K562 treated with DMSO at 1 percent for 24 hours (cell line): ENCODE data around the gene IQCE. TPM values are rescaled to one million over a fixed set of nuclear protein-coding genes. Genes with fewer than 3 reads are reported as not detected.

ENCODE experiments used
- total RNA-seq: library from RNA; unstranded; fragments of 300-600 nt; gene quantifications from 2 replicates; pipeline ENCODE4 v1.2.3, GENCODE V29; 2022; ENCODE audit warnings: low read depth; ENCODE audit not compliant: insufficient read depth

IQCE gene
- total RNA-seq = 8.7 and 11.5 TPM in 2 replicates

DNA sequence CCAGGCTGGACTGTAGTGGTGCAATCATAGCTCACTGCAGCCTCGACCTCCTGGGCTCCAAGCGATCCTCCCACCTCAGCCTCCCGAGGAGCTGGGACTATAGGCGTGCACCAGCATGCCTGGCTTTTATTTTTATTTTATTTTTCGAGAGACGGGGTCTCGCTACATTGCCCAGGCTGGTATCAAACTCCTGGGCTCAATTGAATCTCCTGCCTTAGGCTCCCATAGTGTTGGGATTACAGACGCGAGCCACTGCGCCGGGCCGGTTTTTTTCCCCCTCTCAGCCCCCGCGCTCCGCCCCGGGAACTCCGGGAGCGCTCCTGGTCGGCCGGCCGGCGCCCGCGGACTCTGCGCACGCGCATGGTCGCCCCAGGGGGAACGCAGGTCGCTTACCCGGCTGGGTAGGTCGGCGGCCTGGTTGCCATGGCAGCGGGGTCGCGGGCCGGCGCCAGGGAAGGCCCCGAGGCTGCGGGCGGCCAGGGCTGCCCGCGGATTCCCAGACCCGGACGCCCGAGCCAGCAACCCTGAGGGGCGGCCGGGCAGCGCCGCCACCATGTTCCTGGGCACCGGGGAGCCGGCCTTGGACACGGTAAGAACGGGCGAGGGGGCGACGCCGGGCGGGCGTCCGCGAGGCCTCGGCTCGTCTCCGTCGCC, at the start of gene IQCE:
TSS of gene IQCE (plus strand) at position 351 of the 654 bp plus-strand sequence. CDS start at position 554, 203 bp downstream.

DNA sequence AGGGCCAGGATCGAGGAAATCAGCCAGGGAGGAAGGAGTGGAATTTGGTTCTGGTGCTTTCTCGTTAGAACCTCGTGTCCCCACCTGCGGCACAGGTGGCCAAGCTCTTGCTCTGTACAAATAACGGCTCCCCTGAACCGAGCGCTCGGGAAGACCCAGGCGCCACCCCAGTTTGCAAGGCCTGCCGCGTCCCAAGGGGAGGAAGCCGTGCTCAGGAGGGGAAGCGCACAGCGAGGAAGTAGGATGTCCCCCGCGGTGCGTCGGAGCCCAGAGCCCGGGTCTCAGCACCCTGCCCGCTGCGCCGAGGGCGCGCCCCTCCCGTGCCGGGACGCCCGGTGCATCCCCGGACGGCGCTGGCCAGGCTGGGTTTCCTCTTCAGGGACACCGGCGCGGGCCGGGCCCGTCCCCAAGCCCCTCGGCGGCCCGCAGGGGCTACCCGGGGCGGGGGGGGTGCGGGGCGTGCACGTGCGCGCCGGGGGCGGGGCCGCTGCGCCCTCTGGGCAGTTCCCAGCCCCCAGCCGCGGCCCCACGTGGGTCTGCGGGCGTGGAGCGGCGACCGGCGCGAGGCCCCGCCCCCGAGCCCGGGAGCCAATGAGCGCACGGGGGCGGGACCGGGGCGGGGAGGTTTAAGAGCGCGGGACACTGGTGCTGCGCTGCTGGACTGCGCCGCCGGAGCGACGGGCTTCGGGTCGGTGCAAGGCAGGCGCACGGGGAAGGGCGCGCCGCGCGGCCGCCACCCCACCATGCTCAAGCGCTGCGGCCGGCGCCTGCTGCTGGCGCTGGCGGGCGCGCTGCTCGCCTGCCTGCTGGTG, 39.5 kb upstream of the IQCE start, which contains the start of gene LFNG:
TSS of gene LFNG (plus strand) at position 656 of the 812 bp plus-strand sequence. CDS start at position 744, 88 bp downstream.

DNA sequence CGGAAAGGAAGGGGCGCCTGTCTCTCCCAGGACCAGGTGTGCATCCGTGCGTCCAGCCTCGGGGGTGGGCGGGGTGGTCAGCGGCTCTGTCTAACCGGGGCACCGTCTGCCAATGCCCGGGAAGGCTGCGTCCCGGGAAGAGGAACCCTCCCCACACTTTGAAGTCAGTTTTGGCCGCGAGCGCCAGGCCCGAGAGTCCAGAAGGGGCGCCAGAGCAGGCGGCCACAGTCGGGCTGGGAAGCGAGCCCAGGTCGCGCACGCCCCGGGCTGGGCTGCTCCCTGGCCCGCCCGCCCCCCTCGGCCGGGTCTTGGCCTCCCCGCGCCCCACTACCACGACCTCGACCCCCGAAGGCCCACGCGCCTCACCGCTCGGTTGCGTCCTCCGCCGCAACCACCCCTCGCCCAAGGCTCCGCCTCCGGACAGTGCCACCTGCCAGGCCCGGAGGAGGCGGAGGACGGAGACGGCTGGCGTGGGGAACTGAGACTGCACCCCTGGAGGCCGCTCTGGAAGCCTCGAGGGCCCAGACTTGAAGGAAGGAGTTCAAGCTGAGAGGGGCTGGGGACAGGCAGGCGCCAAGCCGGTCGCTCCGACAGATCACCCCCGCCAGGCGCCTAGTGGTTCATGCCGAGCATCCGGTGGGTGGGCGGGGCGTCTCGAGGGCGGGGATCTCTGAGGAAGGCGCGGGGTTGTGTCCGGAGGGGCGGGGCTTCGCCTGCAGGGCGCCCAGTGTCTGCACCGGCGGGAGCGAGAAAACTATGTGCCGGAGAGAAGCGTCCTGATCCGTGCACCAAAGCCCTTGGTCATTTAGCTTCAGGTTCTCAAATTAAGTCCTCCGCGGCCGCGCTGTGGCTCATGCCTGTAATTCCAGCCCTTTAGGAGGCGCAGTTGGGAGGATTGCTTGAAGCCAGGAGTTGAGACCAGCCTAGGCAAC, 3.4 kb upstream of the IQCE start, which contains the start of gene BRAT1:
TSS of gene BRAT1 (minus strand) at position 404 of the 932 bp plus-strand sequence. CDS start 1,093 bp downstream, outside the sequence.

GRCh38 chr7:2631946-2632732, 73.4 kb downstream of the IQCE start, which contains the start of gene TTYH3:
Gene TTYH3, plus strand, starts transcription at chr7:2631986. Its CDS starts 170 bp downstream, at chr7:2632156.

Other genes starting within 250 kb of the IQCE start
- 22.9 and 23.1 TPM in 2 replicates for gene SNX8, start 244.5 kb upstream of the IQCE start, total RNA-seq
- 184 and 189 TPM in 2 replicates for gene EIF3B, start 204.2 kb upstream of the IQCE start, total RNA-seq
- gene CHST12, start 155.4 kb upstream of the IQCE start, total RNA-seq = 58.3 and 62.6 TPM in 2 replicates
- not detected in 2 replicates for gene GRIFIN, start 82.6 kb upstream of the IQCE start, total RNA-seq
- 0.76 and 0.83 TPM in 2 replicates for gene LFNG, start 39.2 kb upstream of the IQCE start, total RNA-seq
- 64.4 and 76.4 TPM in 2 replicates for gene BRAT1, start 3.5 kb upstream of the IQCE start, total RNA-seq
- 11.2 TPM in 2 replicates for gene TTYH3, start 73.0 kb downstream of the IQCE start, total RNA-seq
- 0.07 TPM in 1 of 2 replicates, not detected in the other for gene AMZ1, start 129.2 kb downstream of the IQCE start, total RNA-seq